GM19099 (cell line): ENCODE measurements around the gene ATL3.

Experiments
- POLR2A ChIP-seq: IDR thresholded peaks from 3 replicates; pipeline ENCODE4 v1.6.1; 2011; ENCODE audit warnings: low read depth; ENCODE audit not compliant: insufficient read length; ENCODE audit errors: extremely low read depth

Gene ATL3

GRCh38 chr11:63671322-63672155, at the start of gene ATL3:
ATL3 (minus strand) TSS chr11:63671376; CDS start chr11:63671335, 41 bp downstream.
- TF ChIP-seq POLR2A: peak; percentile 69

GRCh38 chr11:63720611-63721010, 49.4 kb upstream of the ATL3 start:
- TF ChIP-seq POLR2A: no peak

DNA sequence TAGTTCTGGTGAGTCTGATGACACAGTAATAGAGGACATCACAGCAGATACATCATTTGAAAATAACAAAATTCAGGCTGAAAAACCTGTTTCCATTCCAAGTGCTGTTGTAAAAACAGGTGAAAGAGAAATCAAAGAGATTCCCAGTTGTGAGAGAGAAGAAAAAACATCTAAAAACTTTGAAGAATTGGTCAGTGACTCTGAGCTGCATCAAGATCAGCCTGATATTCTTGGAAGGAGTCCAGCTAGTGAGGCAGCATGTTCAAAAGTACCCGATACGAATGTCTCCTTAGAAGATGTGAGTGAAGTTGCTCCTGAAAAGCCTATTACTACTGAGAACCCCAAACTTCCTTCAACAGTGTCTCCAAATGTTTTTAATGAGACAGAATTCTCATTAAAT, 48.8 kb upstream of the ATL3 start:
- no peak for TF ChIP-seq POLR2A

- TF ChIP-seq POLR2A: no peak
Observed at GRCh38 chr11:63719001-63719400, 47.8 kb upstream of the ATL3 start.

- TF ChIP-seq POLR2A: no peak
Observed at GRCh38 chr11:63716046-63716445, 44.9 kb upstream of the ATL3 start.

DNA sequence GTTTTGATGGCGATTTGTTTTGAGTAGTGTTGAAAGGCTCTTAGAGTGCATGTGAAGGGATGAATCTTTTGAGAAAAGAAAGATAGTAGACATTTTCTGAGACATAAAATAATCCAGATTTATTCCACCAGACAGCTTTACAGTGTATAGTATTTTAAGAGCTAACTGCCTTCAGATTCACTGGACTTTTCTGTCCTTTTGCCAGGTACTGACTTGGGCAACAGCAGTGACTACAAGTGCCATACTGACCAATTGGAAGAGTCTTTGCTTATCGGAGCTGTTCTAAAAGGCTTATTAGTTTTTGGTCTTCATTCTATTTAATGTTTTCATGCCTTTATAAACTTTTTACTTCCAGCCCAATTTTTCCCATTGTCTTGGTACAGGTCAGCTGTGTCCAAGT, 42.6 kb upstream of the ATL3 start:
- no peak for TF ChIP-seq POLR2A

GRCh38 chr11:63711838-63712237, 40.7 kb upstream of the ATL3 start:
- TF ChIP-seq POLR2A: no peak

DNA sequence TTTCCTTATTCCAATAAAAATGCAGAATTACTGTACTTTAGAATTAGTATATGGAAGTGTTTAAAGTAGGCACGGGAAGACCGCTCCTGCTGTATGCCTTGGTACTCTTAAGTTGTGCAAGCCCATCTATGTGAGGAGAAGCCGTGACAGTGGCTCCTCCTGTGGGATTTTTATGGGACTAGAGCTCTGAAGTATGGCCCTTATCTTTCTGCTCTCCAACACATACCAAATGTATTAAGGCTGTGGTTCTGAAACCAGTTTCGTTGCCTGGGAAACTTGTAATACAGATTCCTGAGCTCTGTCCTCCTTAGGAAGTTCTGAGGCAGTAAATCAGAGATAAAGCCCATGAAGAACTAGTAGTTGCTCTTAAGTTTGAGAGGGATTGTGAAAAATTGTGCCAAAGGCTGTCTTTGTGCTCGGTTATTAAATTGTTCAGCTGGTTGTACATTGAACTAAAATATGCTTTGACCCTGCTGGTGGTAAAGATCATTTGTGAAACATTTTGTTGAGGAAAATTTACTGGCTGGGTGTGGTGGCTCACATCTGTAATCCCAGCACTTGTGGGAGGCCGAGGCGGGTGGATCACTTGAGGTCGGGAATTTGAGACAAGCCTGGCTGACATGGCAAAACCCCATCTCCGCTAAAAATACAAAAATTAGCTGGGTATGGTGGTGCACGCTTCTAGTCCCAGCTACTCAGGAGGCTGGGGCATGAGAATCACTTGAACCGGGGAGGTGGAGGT, 39.5 kb upstream of the ATL3 start:
- TF ChIP-seq POLR2A: no peak

DNA sequence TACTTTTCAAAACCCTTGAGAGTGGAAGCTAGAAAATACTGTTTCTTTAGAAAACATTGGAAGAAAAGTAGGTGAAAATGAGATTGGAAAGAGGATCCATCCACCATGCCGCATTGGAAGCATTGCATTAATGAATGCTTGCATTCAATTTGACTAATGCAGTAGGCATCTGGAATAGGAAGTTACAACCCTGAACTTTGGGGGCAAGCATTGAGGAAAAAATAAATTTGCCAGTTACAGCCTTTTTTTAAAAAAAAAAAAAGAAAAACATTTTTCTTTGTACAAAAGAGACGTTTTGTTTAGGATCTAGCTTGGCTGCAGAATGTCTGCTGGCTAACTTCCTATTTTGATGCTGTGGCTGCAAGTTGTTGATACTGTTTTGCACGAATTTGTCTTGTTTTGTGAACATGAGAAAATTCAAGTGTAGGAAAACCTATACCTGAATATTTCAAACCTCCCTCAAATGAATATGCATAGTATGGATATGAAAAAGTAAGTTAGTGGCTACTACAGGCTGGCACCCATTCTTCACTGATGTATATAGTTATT, 38.2 kb upstream of the ATL3 start:
- no peak for TF ChIP-seq POLR2A

DNA sequence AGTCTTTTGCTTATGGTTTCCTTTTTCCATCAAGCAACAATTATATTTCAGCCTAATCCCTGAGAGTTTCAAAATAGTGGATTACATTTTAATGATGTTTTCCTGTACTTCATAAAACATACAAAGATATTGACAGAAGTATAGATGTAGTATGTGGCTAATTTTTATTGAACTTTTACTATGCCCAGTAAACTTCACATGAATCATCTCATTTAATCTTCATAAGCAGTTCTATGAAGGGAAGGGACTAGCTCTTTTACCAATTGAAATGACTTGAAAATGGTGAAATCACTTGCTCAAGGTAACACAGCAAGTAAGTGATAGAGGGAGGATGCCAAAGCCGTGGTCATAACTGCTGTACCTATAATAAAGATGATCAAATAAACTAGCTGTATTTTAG, 37.6 kb upstream of the ATL3 start:
- no peak for TF ChIP-seq POLR2A

GRCh38 chr11:63705526-63705925, 34.4 kb upstream of the ATL3 start:
- no peak for TF ChIP-seq POLR2A

DNA sequence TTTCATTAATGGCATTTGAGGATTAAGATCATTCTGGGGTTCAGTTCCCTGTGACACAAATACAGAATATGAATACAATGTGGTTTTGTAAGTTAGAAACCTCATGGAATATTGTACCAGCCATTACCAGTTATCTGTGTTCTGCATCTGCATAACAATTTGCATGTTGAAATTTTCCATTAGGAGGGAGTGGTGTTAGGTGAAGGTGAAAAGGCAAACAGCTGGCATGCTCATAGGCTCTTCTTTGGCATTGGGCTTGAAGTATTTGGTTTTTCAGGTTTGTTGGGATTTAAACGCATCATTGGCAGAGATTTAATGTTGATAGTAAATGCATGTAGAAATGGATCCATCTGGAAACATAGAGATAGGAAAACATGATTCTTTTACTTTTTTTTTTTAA, 28.7 kb upstream of the ATL3 start:
- TF ChIP-seq POLR2A: no peak

- no peak for TF ChIP-seq POLR2A
Observed at GRCh38 chr11:63698976-63699733, 28.0 kb upstream of the ATL3 start.

- TF ChIP-seq POLR2A: no peak
Observed at GRCh38 chr11:63694596-63694995, 23.4 kb upstream of the ATL3 start.

GRCh38 chr11:63687845-63688244, 16.7 kb upstream of the ATL3 start:
- no peak for TF ChIP-seq POLR2A

DNA sequence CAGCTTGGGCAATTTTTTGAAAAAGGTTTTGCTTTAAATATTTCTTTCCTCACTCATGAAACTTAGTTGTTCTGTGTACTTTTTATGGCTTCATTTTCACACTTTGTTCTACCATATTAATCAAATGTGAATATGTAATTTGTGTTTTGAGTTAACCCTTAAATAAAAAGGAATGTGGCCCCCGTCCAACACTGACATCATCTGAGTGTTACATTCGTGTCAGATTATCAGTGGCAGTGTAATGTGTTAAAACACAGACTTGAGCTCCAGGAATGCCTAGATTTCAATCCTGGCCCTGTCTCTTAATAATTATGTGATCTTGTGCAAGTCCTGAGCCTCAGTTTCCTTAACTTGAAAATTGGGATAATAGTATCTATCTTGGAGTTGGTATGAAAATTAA, 15.8 kb upstream of the ATL3 start:
- TF ChIP-seq POLR2A: no peak
